ENCODE results near the gene SLC29A3.

- TF ChIP-seq RAD21 (IDR thresholded peaks at IDR 0.05; ENCODE audit: low read length), result peak; percentile 80
- TF ChIP-seq PBX3 (IDR thresholded peaks at IDR 0.05), result no peak
- TF ChIP-seq POLR2AphosphoS5 (IDR thresholded peaks at IDR 0.05; ENCODE audit: low read depth, low read length), result no peak
- peak; percentile 89 for TF ChIP-seq CTCF (IDR thresholded peaks at IDR 0.05)
- TF ChIP-seq NRF1 (IDR thresholded peaks at IDR 0.05; ENCODE audit: low read depth, low read length), result no peak
- TF ChIP-seq TEAD4 (IDR thresholded peaks at IDR 0.05; ENCODE audit: borderline replicate concordance, insufficient read depth), result no peak
- TF ChIP-seq EZH2phosphoT487 (IDR thresholded peaks at IDR 0.05; ENCODE audit: borderline replicate concordance, low read depth), result no peak
- TF ChIP-seq GABPA (IDR thresholded peaks at IDR 0.05; ENCODE audit: low read depth), result no peak
- no peak for TF ChIP-seq ELF1 (IDR thresholded peaks at IDR 0.05)
- TF ChIP-seq CHD2 (IDR thresholded peaks at IDR 0.05; ENCODE audit: low read length, partially characterized antibody), result no peak
- no peak for TF ChIP-seq MXI1 (IDR thresholded peaks at IDR 0.05; ENCODE audit: low read depth, low read length)
- TF ChIP-seq FOSL2 (IDR thresholded peaks at IDR 0.05; ENCODE audit: borderline replicate concordance, low read depth), result no peak
- TF ChIP-seq RXRA (IDR thresholded peaks at IDR 0.05; ENCODE audit: borderline replicate concordance, low read depth), result no peak
Observed at GRCh38 chr10:71383972-71384687, 65.1 kb downstream of the SLC29A3 start.

All from SK-N-SH (cell line).